Sigmoid colon (tissue), 4 donors: ENCODE measurements around the gene RHEB.

Experiments used
- POLR2AphosphoS5 ChIP-seq, 4 donors: sonication (generic); formaldehyde crosslinking; IDR thresholded peaks; one replicate each; pipeline ENCODE4 v1.6.1; 2017; ENCODE audit warnings: antibody characterized with exemption in 4 of 4
- TF ChIP-seq, protein P1 (sequence below), 4 experiments: fragments of 450-650 bp in 3 of 4; fragments of 200-600 bp in 1 of 4; IDR thresholded peaks; one replicate each; pipeline ENCODE4 v1.5.1; 2016 to 2019; ENCODE audit warnings: antibody characterized with exemption in 4 of 4, mild to moderate bottlenecking in 3 of 4, moderate library complexity in 2 of 4

- peak; percentile 66 to 86 (median 74) for TF ChIP-seq POLR2AphosphoS5 (IDR thresholded peaks at IDR 0.05)
- TF ChIP-seq, protein P1, sequence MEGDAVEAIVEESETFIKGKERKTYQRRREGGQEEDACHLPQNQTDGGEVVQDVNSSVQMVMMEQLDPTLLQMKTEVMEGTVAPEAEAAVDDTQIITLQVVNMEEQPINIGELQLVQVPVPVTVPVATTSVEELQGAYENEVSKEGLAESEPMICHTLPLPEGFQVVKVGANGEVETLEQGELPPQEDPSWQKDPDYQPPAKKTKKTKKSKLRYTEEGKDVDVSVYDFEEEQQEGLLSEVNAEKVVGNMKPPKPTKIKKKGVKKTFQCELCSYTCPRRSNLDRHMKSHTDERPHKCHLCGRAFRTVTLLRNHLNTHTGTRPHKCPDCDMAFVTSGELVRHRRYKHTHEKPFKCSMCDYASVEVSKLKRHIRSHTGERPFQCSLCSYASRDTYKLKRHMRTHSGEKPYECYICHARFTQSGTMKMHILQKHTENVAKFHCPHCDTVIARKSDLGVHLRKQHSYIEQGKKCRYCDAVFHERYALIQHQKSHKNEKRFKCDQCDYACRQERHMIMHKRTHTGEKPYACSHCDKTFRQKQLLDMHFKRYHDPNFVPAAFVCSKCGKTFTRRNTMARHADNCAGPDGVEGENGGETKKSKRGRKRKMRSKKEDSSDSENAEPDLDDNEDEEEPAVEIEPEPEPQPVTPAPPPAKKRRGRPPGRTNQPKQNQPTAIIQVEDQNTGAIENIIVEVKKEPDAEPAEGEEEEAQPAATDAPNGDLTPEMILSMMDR (IDR thresholded peaks at IDR 0.05): no peak
Measured at GRCh38 chr7:151519765-151520418, at the start of gene RHEB.
